ENCODE results near the gene SAMD13. TPM values are rescaled to one million over a fixed set of nuclear protein-coding genes. Genes with fewer than 3 reads are reported as not detected.

The SAMD13 gene
- total and polyA plus RNA-seq, 2 donors (not counting 1 experiment from before 2014, with no cell fraction given): 0.42 TPM; not detected in 1

- Histone ChIP-seq H3K4me3 (ENCODE audit: control extremely low read depth in 1 of 5, extremely low read depth in 1 of 5, insufficient read depth in 1 of 5, low read depth in 2 of 5, low read length in 4 of 5) (no peak overlapping the region), H3K79me2 (ENCODE audit: control insufficient read depth, insufficient read depth, low read length) (no peaks in the 10 kb centered on the region), H3K9ac (ENCODE audit: low read length) (no peak overlapping the region), H2AFZ (ENCODE audit: insufficient read depth, low read depth, low read length, poor library complexity, severe bottlenecking) (no peak overlapping the region), H4K20me1 (ENCODE audit: control insufficient read depth, insufficient read depth, low read length, poor library complexity, severe bottlenecking) (no peaks in the 10 kb centered on the region), H3K27ac (ENCODE audit: low read length in 2 of 2) (no peak overlapping the region), H3K4me1 (ENCODE audit: control insufficient read depth in 2 of 2, insufficient read depth in 2 of 2, low read length in 2 of 2) (no peaks in the 10 kb centered on the region), H3K4me2 (replicated peaks; ENCODE audit: low read depth, low read length, poor library complexity, severe bottlenecking) (no peak overlapping the region), H3K9me3 (ENCODE audit: control extremely low read depth in 1 of 3, control insufficient read depth in 2 of 3, insufficient read depth in 1 of 3, low read length in 2 of 3) (peaks cover 0 to 1% (median 0%) of the 10 kb centered on the region in 3 donors), H3K36me3 (replicated peaks in 1 of 2; ENCODE audit: control extremely low read depth in 1 of 2, control insufficient read depth in 1 of 2, extremely low read depth in 1 of 2, insufficient read depth in 2 of 2, low read length in 1 of 2) (no peaks in the 10 kb centered on the region), H3K27me3 (replicated peaks in 1 of 4; ENCODE audit: control extremely low read depth in 1 of 4, control insufficient read depth in 3 of 4, insufficient read depth in 4 of 4, low read length in 3 of 4) (no peaks in the 10 kb centered on the region)
- Mint-ChIP-seq H3K4me3 (no peak overlapping the region), H3K27ac (no peak overlapping the region), H3K4me1 (peaks cover 4% of the 10 kb centered on the region), H3K27me3 (peaks cover 4% of the 10 kb centered on the region), H3K9me3 (ENCODE audit: insufficient read depth) (no peaks in the 10 kb centered on the region)
- WGBS (ENCODE audit: insufficient coverage): 94% methylated on average over 4 of the region's 7 CpGs
- ChIA-PET POLR2A (no interaction called here), CTCF (no interaction called here)
- no peak for ATAC-seq (ENCODE audit: low read depth)
- TF ChIP-seq EZH2 (IDR thresholded peaks at IDR 0.05; ENCODE audit: borderline replicate concordance, insufficient read depth, low read depth, low read length, poor library complexity, severe bottlenecking): no peak
- no peak for TF ChIP-seq CTCF (IDR thresholded peaks at IDR 0.05)
- intact Hi-C loops (cut with micrococcal nuclease): no loop called here
- no peak for DNase-seq
Measured at GRCh38 chr1:84278905-84279304, 22.6 kb upstream of the SAMD13 start.

GRCh38 chr1:84280912-84281311 lies 20.6 kb upstream of the SAMD13 start:
- H3K4me2 ChIP-seq (replicated peaks; ENCODE audit: low read depth, low read length, poor library complexity, severe bottlenecking): no peak overlapping the region
- ChIA-PET POLR2A (no interaction called here), CTCF (no interaction called here)
- ATAC-seq (ENCODE audit: low read depth) (no peak), DNase-seq (no peak)
- Mint-ChIP-seq H3K9me3 (ENCODE audit: insufficient read depth) (peaks cover 2% of the 10 kb centered on the region), H3K4me3 (no peak overlapping the region), H3K4me1 (no peaks in the 10 kb centered on the region), H3K27ac (no peak overlapping the region), H3K27me3 (peaks cover 13% of the 10 kb centered on the region)
- no peaks in the 10 kb centered on the region for H4K20me1 ChIP-seq (ENCODE audit: control insufficient read depth, insufficient read depth, low read length, poor library complexity, severe bottlenecking)
- no peak overlapping the region for H3K9ac ChIP-seq (ENCODE audit: low read length)
- H3K4me1 ChIP-seq (ENCODE audit: control insufficient read depth in 2 of 2, insufficient read depth in 2 of 2, low read length in 2 of 2): no peaks in the 10 kb centered on the region
- no peaks in the 10 kb centered on the region for H3K27me3 ChIP-seq (replicated peaks in 1 of 4; ENCODE audit: control extremely low read depth in 1 of 4, control insufficient read depth in 3 of 4, insufficient read depth in 4 of 4, low read length in 3 of 4)
- no peaks in the 10 kb centered on the region for H3K79me2 ChIP-seq (ENCODE audit: control insufficient read depth, insufficient read depth, low read length)
- H3K27ac ChIP-seq (ENCODE audit: low read length in 2 of 2): no peak overlapping the region
- H3K9me3 ChIP-seq (ENCODE audit: control extremely low read depth in 1 of 3, control insufficient read depth in 2 of 3, insufficient read depth in 1 of 3, low read length in 2 of 3): peaks cover 0 to 3% (median 0%) of the 10 kb centered on the region in 3 donors
- no peaks in the 10 kb centered on the region for H3K36me3 ChIP-seq (replicated peaks in 1 of 2; ENCODE audit: control extremely low read depth in 1 of 2, control insufficient read depth in 1 of 2, extremely low read depth in 1 of 2, insufficient read depth in 2 of 2, low read length in 1 of 2)
- intact Hi-C loops (cut with micrococcal nuclease): no loop called here
- H2AFZ ChIP-seq (ENCODE audit: insufficient read depth, low read depth, low read length, poor library complexity, severe bottlenecking): no peak overlapping the region
- TF ChIP-seq CTCF (IDR thresholded peaks at IDR 0.05) (no peak), EZH2 (IDR thresholded peaks at IDR 0.05; ENCODE audit: borderline replicate concordance, insufficient read depth, low read depth, low read length, poor library complexity, severe bottlenecking) (no peak)
- H3K4me3 ChIP-seq (ENCODE audit: control extremely low read depth in 1 of 5, extremely low read depth in 1 of 5, insufficient read depth in 1 of 5, low read depth in 2 of 5, low read length in 4 of 5): no peak overlapping the region

Data from B cell (primary cell).